ENCODE data around the gene VPS51. TPM values are rescaled to one million over a fixed set of nuclear protein-coding genes. Genes with fewer than 3 reads are reported as not detected.

The VPS51 gene
- total and polyA plus RNA-seq, 2 of the 13 experiments (the other 11 are each of a cell fraction or from before 2014, with no cell fraction given): 76.3 to 90.6 TPM

- no peak for TF ChIP-seq ZBTB4 (CRISPR knock-in tag; IDR thresholded peaks at IDR 0.05; ENCODE audit: borderline replicate concordance)
- no peak for TF ChIP-seq BATF2 (CRISPR knock-in tag; IDR thresholded peaks at IDR 0.05)
- no peak for TF ChIP-seq HMGA1 (CRISPR knock-in tag; conservative IDR thresholded peaks at IDR 0.05)
- no peak for TF ChIP-seq U2AF2 (IDR thresholded peaks at IDR 0.05; ENCODE audit: low read depth, low read length)
- no peak for TF ChIP-seq NFE2 (CRISPR knock-in tag; IDR thresholded peaks at IDR 0.05)
- no peak; the same call in 1 of the 2 replicates for TF ChIP-seq ZNF263 (CRISPR knock-in tag; IDR thresholded peaks at IDR 0.05)
- TF ChIP-seq ZNF432 (CRISPR knock-in tag; IDR thresholded peaks at IDR 0.05; ENCODE audit: borderline replicate concordance): no peak
- no peak; the same call in 1 of the 2 replicates for TF ChIP-seq KDM5B (CRISPR knock-in tag; IDR thresholded peaks at IDR 0.05; ENCODE audit: borderline replicate concordance)
- TF ChIP-seq ZNF777 (CRISPR knock-in tag; IDR thresholded peaks at IDR 0.05): no peak
- no peak for TF ChIP-seq ZSCAN5A (CRISPR knock-in tag; IDR thresholded peaks at IDR 0.05; ENCODE audit: borderline replicate concordance)
- peak; percentile 75 for TF ChIP-seq MEF2D (CRISPR knock-in tag; IDR thresholded peaks at IDR 0.05)
- no peak; the same call in 1 of the 2 replicates for TF ChIP-seq ZBTB2 (CRISPR knock-in tag; IDR thresholded peaks at IDR 0.05; ENCODE audit: low read depth)
- TF ChIP-seq CENPBD1 (CRISPR knock-in tag; IDR thresholded peaks at IDR 0.05; ENCODE audit: borderline replicate concordance, low read depth): 0 out of 2 replicates have a peak, but pooled peaks have one; percentile 46
- peak; percentile 76; the same call in 1 of the 2 replicates for TF ChIP-seq HOXA3 (CRISPR knock-in tag; IDR thresholded peaks at IDR 0.05)
- peak; percentile 79 for TF ChIP-seq MEIS1 (CRISPR knock-in tag; IDR thresholded peaks at IDR 0.05; ENCODE audit: borderline replicate concordance)
- no peak for TF ChIP-seq SUZ12 (IDR thresholded peaks at IDR 0.05; ENCODE audit: low read depth, low read length)
- TF ChIP-seq E2F1 (CRISPR knock-in tag; IDR thresholded peaks at IDR 0.05): peak; percentile 64; the same call in 1 of the 2 replicates
- TF ChIP-seq ZBTB38 (CRISPR knock-in tag; IDR thresholded peaks at IDR 0.05): no peak; the same call in none of the 2 replicates
- TF ChIP-seq ZMAT3 (CRISPR knock-in tag; conservative IDR thresholded peaks at IDR 0.05): peak; percentile 66; the same call in 1 of the 2 replicates
These were observed 21.4 kb downstream of the VPS51 start, which contains the start of gene ZNHIT2 (continued) for GRCh38 chr11:65117206-65118096.
